Neuronal stem cell (in vitro differentiated cells): ENCODE measurements around the gene NWD2.
"Not testable (repeated sequence)": the region's sequence is repeated elsewhere in the genome, so short reads cannot be mapped to it uniquely, and the experiment has no call there.

Experiments
- DNase-seq: peaks from one replicate; pipeline ENCODE4 v3.0.0-alpha.2; 2013; ENCODE audit warnings: low spot score
- H2AFZ ChIP-seq: one replicate; pipeline ENCODE4 v1.6.1; 2013; ENCODE audit warnings: mild to moderate bottlenecking, low read length, inconsistent platforms
- H2AK5ac ChIP-seq: 2 replicates; pipeline ENCODE4 v1.6.1; 2013; ENCODE audit warnings: low read depth, mild to moderate bottlenecking, inconsistent platforms, low read length, moderate library complexity, mixed read lengths
- H2BK120ac ChIP-seq: 2 replicates; pipeline ENCODE4 v1.6.1; 2013; ENCODE audit warnings: low read depth, mild to moderate bottlenecking, inconsistent platforms, low read length, moderate library complexity, mixed read lengths
- H2BK12ac ChIP-seq: one replicate; pipeline ENCODE4 v1.6.1; 2013; ENCODE audit warnings: low read length, inconsistent platforms
- H2BK15ac ChIP-seq: 2 replicates; pipeline ENCODE4 v1.6.1; 2013; ENCODE audit warnings: mild to moderate bottlenecking, low read length, inconsistent platforms, mixed read lengths
- H2BK5ac ChIP-seq: one replicate; pipeline ENCODE4 v1.6.1; 2013; ENCODE audit warnings: inconsistent platforms, mild to moderate bottlenecking, low read length, moderate library complexity
- H3K14ac ChIP-seq: one replicate; pipeline ENCODE4 v1.6.1; 2013; ENCODE audit warnings: low read length, inconsistent platforms
- H3K18ac ChIP-seq: 2 replicates; pipeline ENCODE4 v1.6.1; 2013; ENCODE audit warnings: low read length, inconsistent platforms
- H3K23ac ChIP-seq: 2 replicates; pipeline ENCODE4 v1.6.1; 2013; ENCODE audit warnings: low read depth, mild to moderate bottlenecking, mixed read lengths, low read length, inconsistent platforms; ENCODE audit not compliant: poor library complexity
- H3K27ac ChIP-seq: replicated peaks from 3 replicates; pipeline ENCODE4 v1.5.1; 2013; ENCODE audit warnings: low read length, inconsistent platforms
- H3K27me3 ChIP-seq, 3 experiments: 2 replicates each; pipeline ENCODE4 v1.6.1; 2013; ENCODE audit warnings: low read length in 3 of 3, mild to moderate bottlenecking in 2 of 3, inconsistent platforms in 1 of 3, low read depth in 1 of 3, mixed read lengths in 1 of 3, moderate library complexity in 1 of 3; ENCODE audit not compliant: control insufficient read depth in 3 of 3, insufficient read depth in 3 of 3
- H3K36me3 ChIP-seq, 2 donors: replicated peaks in 1 of 2; 2 replicates each; pipeline ENCODE4 v1.6.1; 2013; ENCODE audit warnings: low read length in 2 of 2; ENCODE audit not compliant: control insufficient read depth in 2 of 2, insufficient read depth in 2 of 2
- H3K4ac ChIP-seq: 2 replicates; pipeline ENCODE4 v1.6.1; 2013; ENCODE audit warnings: inconsistent platforms, mild to moderate bottlenecking, low read length, moderate library complexity
- H3K4me1 ChIP-seq, 2 donors: 1 replicate in 1 of 2; 2 replicates in 1 of 2; pipeline ENCODE4 v1.6.1; 2013; ENCODE audit warnings: low read length in 2 of 2, low read depth in 1 of 2; ENCODE audit not compliant: control insufficient read depth in 2 of 2, insufficient read depth in 1 of 2
- H3K4me2 ChIP-seq: one replicate; pipeline ENCODE4 v1.6.1; 2013; ENCODE audit warnings: mild to moderate bottlenecking, low read length, inconsistent platforms; ENCODE audit not compliant: insufficient read depth, poor library complexity, severe bottlenecking
- H3K4me3 ChIP-seq, 2 donors: 2 replicates each; pipeline ENCODE4 v1.5.1; 2013; ENCODE audit warnings: low read length in 2 of 2, mild to moderate bottlenecking in 2 of 2, inconsistent platforms in 1 of 2, moderate library complexity in 1 of 2
- H3K79me1 ChIP-seq: one replicate; pipeline ENCODE4 v1.6.1; 2013; ENCODE audit warnings: low read depth, mild to moderate bottlenecking, inconsistent platforms, low read length, moderate library complexity
- H3K9ac ChIP-seq: one replicate; pipeline ENCODE4 v1.6.1; 2013; ENCODE audit warnings: mild to moderate bottlenecking, low read depth, low read length, inconsistent platforms; ENCODE audit not compliant: poor library complexity
- H3K9me3 ChIP-seq, 2 donors: replicated peaks in 1 of 2; 2 replicates each; pipeline versions ENCODE3 to v1.6.1; 2013; ENCODE audit warnings: low read length in 2 of 2, mild to moderate bottlenecking in 2 of 2, inconsistent platforms in 1 of 2, low read depth in 1 of 2, mixed read lengths in 1 of 2, moderate library complexity in 1 of 2; ENCODE audit not compliant: control insufficient read depth in 2 of 2, insufficient read depth in 1 of 2
- H4K8ac ChIP-seq: one replicate; pipeline ENCODE4 v1.6.1; 2013; ENCODE audit warnings: low read depth, mild to moderate bottlenecking, inconsistent platforms, low read length, moderate library complexity
- H4K91ac ChIP-seq: one replicate; pipeline ENCODE4 v1.6.1; 2013; ENCODE audit warnings: low read length, low read depth, mild to moderate bottlenecking, inconsistent platforms; ENCODE audit not compliant: poor library complexity
- WGBS, 2 donors: extraction: QIAGEN DNeasy Blood & Tissue Kit; methylation state at CpG; one replicate each; pipeline ENCODE4 v1.1.7; 2013; ENCODE audit warnings: missing lambda C conversion rate in 2 of 2, mixed read lengths in 1 of 2; ENCODE audit not compliant: insufficient read length in 2 of 2, insufficient replicate concordance in 1 of 2; ENCODE audit errors: extremely low coverage in 2 of 2; 5-methylcytosine and 5-hydroxymethylcytosine counted together

Gene NWD2

GRCh38 chr4:37413612-37414011, 169.1 kb downstream of the NWD2 start:
- H3K27me3 ChIP-seq, H3K79me1 ChIP-seq, H3K23ac ChIP-seq, H3K4ac ChIP-seq, H3K36me3 ChIP-seq, H3K9me3 ChIP-seq, H4K8ac ChIP-seq, H2AK5ac ChIP-seq, H3K9ac ChIP-seq, H2AFZ ChIP-seq, H3K18ac ChIP-seq, H3K27ac ChIP-seq, H3K4me1 ChIP-seq, H2BK5ac ChIP-seq, H2BK12ac ChIP-seq, DNase-seq, H3K4me2 ChIP-seq, H4K91ac ChIP-seq, H3K4me3 ChIP-seq, H3K14ac ChIP-seq, H2BK15ac ChIP-seq, H2BK120ac ChIP-seq: not testable (repeated sequence)
- WGBS, 2 donors = no CpG with 5 or more reads among the region's 2 CpGs

GRCh38 chr4:37415845-37416369, 171.4 kb downstream of the NWD2 start:
- no peak overlapping the region for H3K4me2 ChIP-seq
- peak overlapping the region; percentile 1 for H3K27ac ChIP-seq
- H3K9ac ChIP-seq = no peak overlapping the region
- H3K4me3 ChIP-seq = no peak overlapping the region
- no peak overlapping the region for H3K14ac ChIP-seq
- no peaks in the 10 kb centered on the region for H3K27me3 ChIP-seq
- no peak overlapping the region for H4K8ac ChIP-seq
- H2AFZ ChIP-seq = no peak overlapping the region
- H2BK12ac ChIP-seq = no peak overlapping the region
- no peak overlapping the region for H3K4ac ChIP-seq
- H3K9me3 ChIP-seq = no peaks in the 10 kb centered on the region
- no peak for DNase-seq
- H3K18ac ChIP-seq = peak overlapping the region; percentile 31
- H3K23ac ChIP-seq = no peak overlapping the region
- peaks cover 0 to 2% of the 10 kb centered on the region in 2 donors for H3K4me1 ChIP-seq
- no peaks in the 10 kb centered on the region for H3K36me3 ChIP-seq
- H2BK120ac ChIP-seq = no peak overlapping the region
- H2AK5ac ChIP-seq = no peak overlapping the region
- H3K79me1 ChIP-seq = no peaks in the 10 kb centered on the region
- no CpG with 5 or more reads among the region's 5 CpGs for WGBS, 2 donors
- no peak overlapping the region for H4K91ac ChIP-seq
- H2BK15ac ChIP-seq = no peak overlapping the region
- H2BK5ac ChIP-seq = no peak overlapping the region

- H2BK120ac ChIP-seq = no peak overlapping the region
- no peak overlapping the region for H3K23ac ChIP-seq
- H2AFZ ChIP-seq = no peak overlapping the region
- no CpG with 5 or more reads among the region's 4 CpGs for WGBS, 2 donors
- no peaks in the 10 kb centered on the region for H3K9me3 ChIP-seq
- H3K4me2 ChIP-seq = no peak overlapping the region
- no peaks in the 10 kb centered on the region for H3K27me3 ChIP-seq
- no peak overlapping the region for H3K4me3 ChIP-seq
- H4K91ac ChIP-seq = no peak overlapping the region
- DNase-seq = no peak
- H3K18ac ChIP-seq = no peak overlapping the region
- no peak overlapping the region for H3K27ac ChIP-seq
- no peaks in the 10 kb centered on the region for H3K4me1 ChIP-seq
- no peak overlapping the region for H4K8ac ChIP-seq
- H2BK15ac ChIP-seq = no peak overlapping the region
- no peak overlapping the region for H3K9ac ChIP-seq
- no peak overlapping the region for H3K14ac ChIP-seq
- no peaks in the 10 kb centered on the region for H3K79me1 ChIP-seq
- no peak overlapping the region for H2AK5ac ChIP-seq
- H3K36me3 ChIP-seq = no peaks in the 10 kb centered on the region
- no peak overlapping the region for H3K4ac ChIP-seq
- H2BK12ac ChIP-seq = no peak overlapping the region
- no peak overlapping the region for H2BK5ac ChIP-seq
Observed at GRCh38 chr4:37421614-37422013, 177.1 kb downstream of the NWD2 start.

GRCh38 chr4:37422102-37422501, 177.6 kb downstream of the NWD2 start:
- H3K27me3 ChIP-seq = no peaks in the 10 kb centered on the region
- no peak overlapping the region for H2AK5ac ChIP-seq
- no peaks in the 10 kb centered on the region for H3K9me3 ChIP-seq
- no CpG with 5 or more reads among the region's 2 CpGs for WGBS, 2 donors
- H3K36me3 ChIP-seq = no peaks in the 10 kb centered on the region
- no peak overlapping the region for H2BK12ac ChIP-seq
- no peak overlapping the region for H3K4me2 ChIP-seq
- no peak overlapping the region for H2AFZ ChIP-seq
- no peak overlapping the region for H3K23ac ChIP-seq
- no peaks in the 10 kb centered on the region for H3K4me1 ChIP-seq
- no peak overlapping the region for H3K18ac ChIP-seq
- no peak overlapping the region for H3K27ac ChIP-seq
- no peak for DNase-seq
- no peak overlapping the region for H3K14ac ChIP-seq
- no peak overlapping the region for H2BK5ac ChIP-seq
- no peak overlapping the region for H4K91ac ChIP-seq
- H3K9ac ChIP-seq = no peak overlapping the region
- H3K4me3 ChIP-seq = no peak overlapping the region
- no peak overlapping the region for H4K8ac ChIP-seq
- no peak overlapping the region for H2BK15ac ChIP-seq
- no peaks in the 10 kb centered on the region for H3K79me1 ChIP-seq
- H2BK120ac ChIP-seq = no peak overlapping the region
- H3K4ac ChIP-seq = no peak overlapping the region
